HL-60/S4 (cell line): ENCODE results near the gene CST2.
"Not testable (repeated sequence)": the region's sequence is repeated elsewhere in the genome, so short reads cannot be mapped to it uniquely, and the experiment has no call there.

Experiments used
- in situ Hi-C: fragments of 300-500 bp; cut with MboI; formaldehyde crosslinking; loops from 2 replicates; pipeline ENCODE4 v1.14.3; 2022; ENCODE audit warnings: low sequenced_read_pairs

The CST2 gene, protein sequence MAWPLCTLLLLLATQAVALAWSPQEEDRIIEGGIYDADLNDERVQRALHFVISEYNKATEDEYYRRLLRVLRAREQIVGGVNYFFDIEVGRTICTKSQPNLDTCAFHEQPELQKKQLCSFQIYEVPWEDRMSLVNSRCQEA

GRCh38 chr20:23826541-23827021, at the start of gene CST2:
Gene CST2, minus strand, starts transcription at chr20:23826729. Its CDS starts 69 bp downstream, at chr20:23826660.
- in situ Hi-C loops: no loop called here

- in situ Hi-C loops: no loop called here
These were observed 49.2 kb upstream of the CST2 start for GRCh38 chr20:23875606-23876237.

DNA sequence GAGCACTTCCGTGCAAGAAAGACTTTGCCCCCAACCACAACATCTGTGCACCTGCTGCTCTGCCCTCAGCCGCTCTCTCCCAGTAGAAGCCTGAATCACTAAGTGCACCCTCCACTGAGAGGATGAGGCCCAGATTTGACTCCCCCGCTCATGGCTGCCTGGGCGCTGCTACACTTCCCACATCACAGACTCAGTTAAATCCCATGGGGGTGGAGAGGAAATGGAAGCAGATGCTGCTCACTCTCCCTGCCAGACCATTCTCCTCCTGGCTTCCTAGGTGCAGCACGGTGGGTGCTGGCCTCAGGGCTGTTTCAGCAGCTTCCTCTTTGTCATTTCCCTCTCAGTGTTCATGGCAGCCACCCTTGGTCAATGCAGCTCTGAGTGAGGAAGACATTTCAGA, 48.2 kb upstream of the CST2 start:
- in situ Hi-C loops: no loop called here

GRCh38 chr20:23873370-23874015, 47.0 kb upstream of the CST2 start:
- in situ Hi-C loops: no loop called here

GRCh38 chr20:23872065-23872464, 45.5 kb upstream of the CST2 start:
- in situ Hi-C loops: no loop called here

GRCh38 chr20:23870461-23870860, 43.9 kb upstream of the CST2 start:
- in situ Hi-C loops: no loop called here

DNA sequence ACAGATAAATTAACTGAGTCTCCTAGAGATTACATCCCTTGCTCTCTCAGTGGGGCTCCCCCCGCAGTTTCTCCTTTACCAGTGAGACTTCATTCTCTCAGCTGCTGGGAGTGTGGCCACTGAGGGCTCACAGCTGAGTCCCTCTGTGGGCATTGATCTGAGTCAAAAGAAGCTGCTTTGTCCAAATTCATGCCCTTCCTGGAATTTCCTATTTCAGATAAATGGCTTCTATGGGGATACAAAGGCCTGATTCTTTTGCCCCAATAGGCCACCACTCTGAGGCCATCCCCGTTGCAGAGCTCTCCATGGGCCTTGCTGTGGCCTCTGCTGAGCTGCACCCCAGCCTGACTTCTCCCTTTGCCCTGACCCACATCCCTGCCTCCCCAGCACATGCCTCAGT, 43.0 kb upstream of the CST2 start:
- in situ Hi-C loops: no loop called here

DNA sequence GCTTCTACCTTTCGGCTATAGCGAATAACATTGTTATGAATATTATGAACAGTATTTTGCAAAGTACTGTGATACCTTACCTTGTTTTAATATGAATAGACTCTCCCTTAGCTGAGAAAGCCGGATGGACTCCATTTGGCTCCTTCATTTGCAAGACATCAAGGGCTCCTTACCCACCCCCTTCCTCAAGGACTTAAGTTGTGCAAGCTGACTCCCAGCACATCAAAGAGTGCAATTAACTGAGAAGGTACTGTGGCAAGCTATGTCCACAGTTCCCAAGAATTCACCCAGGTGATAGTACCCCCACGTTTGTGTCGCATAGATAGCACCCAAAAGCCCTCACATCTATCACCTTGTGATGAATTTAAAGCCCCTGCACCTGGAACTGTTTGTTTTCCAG, 41.8 kb upstream of the CST2 start:
- in situ Hi-C loops: no loop called here

DNA sequence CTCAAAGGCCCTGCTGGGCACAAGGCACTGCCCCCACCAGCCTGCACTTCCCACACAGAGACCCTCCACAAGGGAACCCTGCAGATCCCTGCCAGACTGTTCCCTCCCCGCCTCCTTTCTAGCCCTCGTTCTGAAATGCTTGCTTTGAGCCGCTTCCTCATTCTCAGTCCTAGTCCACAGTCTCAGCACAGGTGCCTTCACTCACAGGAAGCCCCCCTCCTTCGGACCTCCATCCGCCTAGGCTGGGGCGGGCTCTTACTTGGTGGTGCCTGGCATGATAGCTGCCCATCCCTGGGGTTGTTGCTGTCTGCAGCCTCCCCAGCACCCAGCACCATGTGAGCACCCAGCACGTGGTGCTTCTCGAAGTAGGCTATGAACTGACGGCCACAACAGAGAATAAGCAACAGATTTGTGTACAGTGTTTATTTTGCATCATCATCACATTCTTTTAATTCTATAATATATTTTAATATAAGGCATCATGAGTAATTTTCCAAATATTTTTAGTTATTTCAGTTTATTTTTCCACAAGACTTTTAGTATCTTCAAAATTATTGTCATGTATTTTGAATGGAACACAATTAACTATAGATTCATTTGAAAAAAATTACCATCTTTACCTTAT, 40.7 kb upstream of the CST2 start:
- in situ Hi-C loops: no loop called here

- in situ Hi-C loops: not testable (repeated sequence)
These were observed 34.2 kb upstream of the CST2 start for GRCh38 chr20:23860771-23861170.

DNA sequence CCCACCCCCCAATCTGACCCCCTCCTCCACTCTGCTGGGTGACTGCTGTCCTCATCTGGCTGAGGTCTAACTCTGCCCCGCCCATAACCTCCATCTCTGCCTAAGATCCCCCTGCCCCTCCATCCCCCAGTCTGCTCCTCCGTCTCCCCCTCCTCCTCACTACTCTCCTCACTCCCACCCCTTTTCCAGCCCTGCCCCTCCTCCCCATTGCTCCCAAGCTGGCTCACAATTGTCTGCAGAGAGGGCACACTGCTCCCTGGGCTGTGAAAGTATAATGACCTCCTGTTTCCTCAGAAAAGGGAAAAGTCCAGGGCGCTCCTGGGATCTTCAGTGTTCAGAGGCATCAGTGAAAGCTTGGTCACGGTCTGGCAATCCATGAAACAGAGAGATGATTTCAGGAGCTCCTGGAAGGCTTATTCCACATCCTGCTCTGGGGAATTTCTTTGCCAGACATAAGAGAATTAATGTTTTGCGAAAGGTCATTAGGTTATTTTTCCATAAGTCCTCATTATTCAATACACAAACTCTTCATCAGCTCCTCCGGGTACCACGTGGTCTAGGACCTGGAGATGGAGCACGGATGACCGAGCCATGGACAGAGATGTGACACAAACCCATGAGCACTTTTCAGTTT, 31.6 kb upstream of the CST2 start:
- in situ Hi-C loops: no loop called here

- in situ Hi-C loops: no loop called here
These were observed 30.2 kb upstream of the CST2 start for GRCh38 chr20:23856736-23857135.

DNA sequence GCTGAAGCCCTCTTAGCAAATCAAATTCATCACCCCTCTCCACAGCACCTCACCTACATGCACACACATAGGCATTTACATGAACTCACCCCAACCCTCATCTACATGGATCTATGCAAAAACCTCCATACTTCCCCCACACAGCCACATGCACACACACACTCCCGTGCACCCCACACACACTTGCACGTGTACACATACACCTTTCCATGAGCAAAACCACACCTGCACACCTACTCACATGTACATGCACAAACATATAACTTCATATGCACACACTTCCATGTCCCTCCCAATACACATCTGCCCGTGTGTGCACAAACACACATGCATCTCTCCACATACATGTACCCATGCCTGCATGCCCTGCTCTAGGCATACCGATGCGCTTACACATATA, 29.7 kb upstream of the CST2 start:
- in situ Hi-C loops: no loop called here

DNA sequence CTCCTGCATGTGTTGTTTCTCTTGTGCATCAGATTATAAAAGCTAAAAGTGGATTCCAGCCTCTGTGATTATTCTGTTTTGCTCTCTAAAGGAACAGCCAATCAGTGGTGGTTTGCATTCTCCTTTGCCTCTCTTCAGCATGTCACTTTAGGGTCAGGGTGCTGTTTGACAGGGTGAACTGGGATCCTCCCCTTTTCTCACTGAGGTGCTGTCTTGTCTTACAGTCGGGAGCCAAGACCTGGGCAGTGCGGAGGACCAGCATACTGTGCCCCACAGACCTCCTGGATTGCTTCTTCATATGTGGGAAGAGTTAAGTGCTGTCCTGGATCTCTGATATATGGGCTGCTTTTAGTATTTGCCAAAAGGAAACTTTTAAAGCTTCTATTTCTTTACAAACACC, 15.2 kb upstream of the CST2 start:
- in situ Hi-C loops: no loop called here

- in situ Hi-C loops: no loop called here
These were observed 9.2 kb upstream of the CST2 start for GRCh38 chr20:23835716-23836115.

GRCh38 chr20:23832775-23833513, 6.4 kb upstream of the CST2 start:
- in situ Hi-C loops: no loop called here

DNA sequence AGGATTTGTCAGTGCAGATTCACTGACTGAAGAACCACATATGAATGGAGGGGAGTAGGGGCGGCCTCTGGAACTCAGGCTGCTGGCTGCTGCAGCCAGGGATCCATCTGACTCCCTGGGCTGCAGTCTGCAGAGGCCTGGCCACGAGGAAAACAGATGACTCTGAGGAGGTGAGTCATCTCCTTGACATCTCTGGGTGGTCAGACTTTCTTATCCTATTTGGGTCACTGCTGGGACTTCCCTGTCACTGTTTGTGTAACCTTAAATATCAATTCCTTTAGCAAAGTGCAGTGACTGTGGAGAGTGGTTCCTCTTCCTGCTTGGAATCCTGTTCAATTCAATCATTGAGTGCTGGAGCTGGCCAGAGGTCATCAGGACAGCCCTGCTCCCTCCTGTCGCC, 5.4 kb upstream of the CST2 start:
- in situ Hi-C loops: not testable (repeated sequence)

- in situ Hi-C loops: loop anchor here (25.0 kb wide), 1 partner anchor 111 kb away; no protein-coding TSS in a partner anchor
These were observed 2.8 kb downstream of the CST2 start for GRCh38 chr20:23823621-23824324.

DNA sequence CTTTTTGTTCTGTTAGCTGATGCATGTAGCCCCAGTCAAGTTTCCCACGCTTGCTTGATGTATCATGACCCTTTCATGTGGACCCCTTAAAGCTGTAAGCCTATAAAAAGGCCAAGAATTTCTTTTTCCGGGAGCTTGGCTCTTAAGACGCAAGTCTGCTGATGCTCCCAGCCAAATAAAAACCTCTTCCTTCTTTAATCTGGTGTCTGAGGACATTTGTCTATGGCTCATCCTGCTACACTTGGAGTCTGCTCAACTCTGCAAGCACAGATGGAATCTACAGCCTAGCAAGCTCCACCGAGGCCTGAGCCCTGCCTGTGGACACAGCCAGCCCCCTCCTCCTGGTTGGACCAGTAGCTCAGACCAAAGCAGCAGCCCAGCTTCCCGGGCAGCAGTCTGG, 3.4 kb downstream of the CST2 start:
- in situ Hi-C loops: loop anchor here (25.0 kb wide), 1 partner anchor 111 kb away; no protein-coding TSS in a partner anchor

DNA sequence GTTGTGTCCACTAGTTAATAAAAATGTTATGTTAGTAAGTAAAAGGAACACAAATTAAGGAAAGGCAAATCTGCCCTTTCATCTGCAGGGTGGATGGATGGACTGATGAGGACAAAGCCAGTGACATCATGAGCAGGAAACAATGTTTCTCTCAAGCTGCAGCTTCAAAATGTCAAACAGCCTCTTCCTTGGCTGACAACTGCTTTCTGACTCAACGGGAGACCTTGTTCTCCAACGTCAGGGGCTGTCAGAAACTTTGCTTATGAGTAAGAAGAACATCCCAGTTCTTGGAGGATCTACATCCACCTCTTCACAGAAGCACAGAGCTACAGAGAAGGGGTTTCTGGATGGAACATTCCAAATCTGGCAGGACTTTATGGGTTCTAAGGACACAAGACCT, 6.0 kb downstream of the CST2 start:
- in situ Hi-C loops: loop anchor here (25.0 kb wide), 1 partner anchor 108 kb away; no protein-coding TSS in a partner anchor
